OCI-LY3 (cell line): ENCODE results near the gene SHLD1.

Experiments used
- H2AFZ ChIP-seq: fragments of 200-600, 300-600 bp; shearing (Covaris generic); 2 replicates; pipeline ENCODE4 v1.6.0; 2014; ENCODE audit warnings: antibody characterized with exemption, low read depth, low read length
- H3K27ac ChIP-seq: fragments of 200-600, 300-600 bp; sonication (generic); 2 replicates; pipeline ENCODE4 v1.5.1; 2014; ENCODE audit warnings: mild to moderate bottlenecking, low read length, moderate library complexity, mixed read lengths
- H3K27me3 ChIP-seq: fragments of 200-600, 300-600 bp; sonication (generic); 2 replicates; pipeline ENCODE4 v1.6.1; 2014; ENCODE audit warnings: low read depth, low read length, mixed read lengths
- H3K36me3 ChIP-seq: fragments of 200-600, 300-600 bp; sonication (generic); replicated peaks from 2 replicates; pipeline ENCODE3; 2014; ENCODE audit warnings: low read depth, low read length, mixed read lengths
- H3K4me1 ChIP-seq: fragments of 300-600, 200-600 bp; sonication (generic); 2 replicates; pipeline ENCODE4 v1.6.1; 2014; ENCODE audit warnings: low read length, mixed read lengths
- H3K4me2 ChIP-seq: fragments of 200-600, 300-600 bp; sonication (generic); 2 replicates; pipeline ENCODE4 v1.6.1; 2014; ENCODE audit warnings: low read length, mixed read lengths
- H3K4me3 ChIP-seq: fragments of 300-600, 200-600 bp; sonication (generic); 2 replicates; pipeline ENCODE4 v1.5.1; 2014; ENCODE audit warnings: antibody characterized with exemption, mild to moderate bottlenecking, low read length, moderate library complexity
- H3K79me2 ChIP-seq: fragments of 300-600, 200-600 bp; shearing (Covaris generic); 2 replicates; pipeline ENCODE4 v1.6.1; 2014; ENCODE audit warnings: mild to moderate bottlenecking, low read length, mixed read lengths
- H3K9ac ChIP-seq: fragments of 300-600, 200-600 bp; shearing (Covaris generic); 2 replicates; pipeline ENCODE4 v1.6.0; 2014; ENCODE audit warnings: mild to moderate bottlenecking, low read length, moderate library complexity
- H3K9me3 ChIP-seq: fragments of 200-600, 300-600 bp; shearing (Covaris generic); 2 replicates; pipeline ENCODE4 v1.6.1; 2014; ENCODE audit warnings: low read length, mixed read lengths; ENCODE audit not compliant: insufficient read depth
- H4K20me1 ChIP-seq: fragments of 200-600, 300-600 bp; sonication (generic); 2 replicates; pipeline ENCODE4 v1.6.1; 2016; ENCODE audit warnings: low read length, mixed read lengths; ENCODE audit not compliant: insufficient read depth
- CTCF ChIP-seq: fragments of 200-600, 300-600 bp; sonication (generic); IDR thresholded peaks from 2 replicates; pipeline ENCODE4 v1.5.1; 2014; ENCODE audit warnings: antibody characterized with exemption, low read length, low read depth
- EZH2phosphoT487 ChIP-seq: fragments of 200-600 bp; shearing (Covaris generic); IDR thresholded peaks from 2 replicates; pipeline ENCODE4 v1.6.1; 2018; ENCODE audit warnings: antibody characterized with exemption, mixed run types, low read depth

Gene SHLD1

GRCh38 chr20:5706797-5707196, 43.4 kb upstream of the SHLD1 start:
- Histone ChIP-seq H3K4me3 (no peak overlapping the region), H2AFZ (no peak overlapping the region), H3K36me3 (no peaks in the 10 kb centered on the region), H3K4me2 (no peak overlapping the region), H3K9ac (no peak overlapping the region), H3K79me2 (no peaks in the 10 kb centered on the region), H4K20me1 (no peaks in the 10 kb centered on the region), H3K27me3 (peaks cover 10% of the 10 kb centered on the region), H3K4me1 (no peaks in the 10 kb centered on the region), H3K27ac (no peak overlapping the region), H3K9me3 (no peaks in the 10 kb centered on the region)
- no peak for TF ChIP-seq CTCF
- TF ChIP-seq EZH2phosphoT487 = no peak

- no peak for TF ChIP-seq CTCF
- no peak for TF ChIP-seq EZH2phosphoT487
- no peak overlapping the region for H2AFZ ChIP-seq
- H3K4me2 ChIP-seq = no peak overlapping the region
Observed at GRCh38 chr20:5710551-5710950, 39.6 kb upstream of the SHLD1 start.

GRCh38 chr20:5714261-5715041, 35.8 kb upstream of the SHLD1 start:
- Histone ChIP-seq H4K20me1 (no peaks in the 10 kb centered on the region), H3K36me3 (no peaks in the 10 kb centered on the region), H3K4me2 (no peak overlapping the region), H3K79me2 (no peaks in the 10 kb centered on the region), H3K4me1 (no peaks in the 10 kb centered on the region), H2AFZ (no peak overlapping the region), H3K9ac (no peak overlapping the region), H3K27me3 (peaks cover 19% of the 10 kb centered on the region), H3K4me3 (no peak overlapping the region), H3K9me3 (no peaks in the 10 kb centered on the region), H3K27ac (no peak overlapping the region)
- TF ChIP-seq EZH2phosphoT487 (no peak), CTCF (no peak)

More at GRCh38 chr20:5710551-5710950, 39.6 kb upstream of the SHLD1 start:
- no peak overlapping the region for H3K4me3 ChIP-seq
- no peak overlapping the region for H3K27ac ChIP-seq
- no peaks in the 10 kb centered on the region for H3K36me3 ChIP-seq
- H3K9me3 ChIP-seq = no peaks in the 10 kb centered on the region
- no peaks in the 10 kb centered on the region for H3K4me1 ChIP-seq
- H3K79me2 ChIP-seq = no peaks in the 10 kb centered on the region
- no peaks in the 10 kb centered on the region for H4K20me1 ChIP-seq
- H3K9ac ChIP-seq = no peak overlapping the region
- H3K27me3 ChIP-seq = peaks cover 18% of the 10 kb centered on the region

- Histone ChIP-seq H3K4me2 (no peak overlapping the region), H4K20me1 (no peaks in the 10 kb centered on the region), H3K9me3 (no peaks in the 10 kb centered on the region), H2AFZ (no peak overlapping the region), H3K79me2 (no peaks in the 10 kb centered on the region), H3K4me3 (no peak overlapping the region), H3K4me1 (no peaks in the 10 kb centered on the region), H3K9ac (no peak overlapping the region), H3K27me3 (peaks cover 27% of the 10 kb centered on the region), H3K36me3 (no peaks in the 10 kb centered on the region), H3K27ac (no peak overlapping the region)
- TF ChIP-seq EZH2phosphoT487 (no peak), CTCF (no peak)
Observed at GRCh38 chr20:5715071-5715841, 34.9 kb upstream of the SHLD1 start.
